Measurements from ENCODE around the gene CHD9.
"Not testable (repeated sequence)": the region's sequence is repeated elsewhere in the genome, so short reads cannot be mapped to it uniquely, and the experiment has no call there.

The CHD9 gene

DNA sequence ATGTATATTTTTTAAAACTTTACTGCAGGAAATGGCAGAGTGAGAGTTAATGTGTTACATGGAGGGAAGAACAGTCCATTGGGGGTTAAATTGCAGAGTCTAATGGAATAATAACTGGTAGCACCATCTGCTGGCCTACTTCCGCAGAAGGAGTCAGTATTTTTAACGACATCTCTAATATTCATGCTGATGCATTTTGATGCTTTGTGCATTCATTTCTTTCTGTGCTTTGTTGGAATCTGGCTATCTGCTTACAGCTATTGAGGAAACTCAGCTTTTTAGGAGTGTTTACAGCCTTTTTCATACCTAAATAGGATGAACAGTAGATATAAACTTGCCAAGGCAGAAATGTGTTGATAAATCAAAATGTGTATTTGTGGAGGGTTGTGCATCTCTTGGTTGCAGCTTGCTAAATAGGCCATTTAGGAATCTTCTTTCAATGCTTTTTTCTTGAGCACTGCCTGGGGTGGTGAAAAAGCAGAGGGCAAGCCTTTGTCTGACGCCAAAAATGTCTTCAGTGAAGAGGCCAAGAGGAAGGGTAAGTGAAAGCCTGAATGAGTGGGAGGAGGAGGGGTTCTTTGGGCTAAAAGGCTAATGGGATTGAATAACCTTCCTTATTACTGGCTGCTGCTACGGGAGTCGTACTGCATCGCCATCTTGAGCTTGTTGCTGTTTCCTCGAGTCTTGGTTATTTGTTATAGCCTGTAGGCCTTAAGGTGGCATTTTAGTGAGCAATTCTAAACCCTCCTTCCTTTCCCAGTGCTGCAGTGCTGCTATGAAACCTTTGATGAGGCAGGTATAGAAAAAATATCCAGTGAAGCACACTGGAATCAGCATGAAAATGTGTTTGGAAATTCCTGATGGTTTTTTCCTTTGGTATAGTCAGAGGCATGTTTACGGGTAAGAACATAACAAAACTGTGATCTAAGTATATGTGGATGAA is 153.3 kb downstream of the CHD9 start:
- DNase-seq (ENCODE audit: low read depth): no peak

DNA sequence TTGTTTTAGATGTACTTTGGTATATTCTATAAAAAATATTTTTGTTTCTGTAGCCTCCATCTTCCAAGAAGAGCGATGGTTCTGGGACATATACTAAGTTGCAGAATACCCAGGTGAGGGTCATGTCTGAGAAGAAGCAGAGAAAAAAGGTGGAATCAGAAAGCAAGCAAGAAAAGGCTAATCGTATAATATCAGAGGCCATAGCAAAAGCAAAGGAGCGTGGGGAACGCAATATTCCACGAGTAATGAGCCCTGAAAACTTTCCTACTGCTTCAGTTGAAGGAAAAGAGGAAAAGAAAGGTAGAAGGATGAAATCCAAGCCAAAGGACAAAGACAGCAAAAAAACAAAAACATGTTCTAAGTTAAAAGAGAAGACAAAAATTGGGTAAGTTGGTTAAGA is 154.6 kb downstream of the CHD9 start:
- no peak for DNase-seq (ENCODE audit: low read depth)

DNA sequence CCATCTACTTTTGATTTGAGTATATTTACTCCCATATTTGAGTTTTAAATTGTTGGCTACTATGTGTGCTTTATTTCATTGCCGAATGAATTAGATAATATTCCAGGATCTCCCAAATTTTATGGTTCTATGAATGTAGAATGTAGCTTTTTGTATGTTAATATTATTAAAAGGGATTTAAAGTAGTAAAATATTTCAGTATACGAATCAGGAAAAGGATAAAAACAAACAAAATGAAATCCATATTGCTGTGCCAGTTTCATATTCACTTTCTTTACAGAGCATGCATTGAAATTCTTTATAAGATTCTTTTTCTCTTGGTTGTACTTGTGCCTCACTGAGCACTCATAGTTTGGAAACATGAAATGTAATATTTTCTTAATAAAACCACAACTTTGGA is 155.1 kb downstream of the CHD9 start:
- DNase-seq (ENCODE audit: low read depth): no peak

DNA sequence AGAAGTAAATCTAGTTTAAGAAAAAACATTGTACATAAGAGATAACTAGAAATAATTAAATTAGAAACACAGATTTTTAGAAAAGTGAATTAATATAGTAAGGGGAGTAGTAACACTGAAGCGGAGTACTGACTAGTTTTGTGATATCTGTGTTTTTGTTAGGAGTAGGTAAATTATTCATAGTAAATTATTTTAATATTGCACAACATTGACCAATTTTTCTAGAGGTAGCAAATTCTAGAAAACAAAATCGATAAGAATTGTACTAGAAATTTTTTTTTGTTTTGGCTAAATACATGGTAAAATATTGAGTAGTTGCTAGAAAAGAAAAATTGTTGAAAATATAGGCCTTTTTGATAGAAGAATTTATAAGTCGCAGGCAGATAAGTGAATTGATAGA is 156.5 kb downstream of the CHD9 start:
- no peak for DNase-seq (ENCODE audit: low read depth)

DNA sequence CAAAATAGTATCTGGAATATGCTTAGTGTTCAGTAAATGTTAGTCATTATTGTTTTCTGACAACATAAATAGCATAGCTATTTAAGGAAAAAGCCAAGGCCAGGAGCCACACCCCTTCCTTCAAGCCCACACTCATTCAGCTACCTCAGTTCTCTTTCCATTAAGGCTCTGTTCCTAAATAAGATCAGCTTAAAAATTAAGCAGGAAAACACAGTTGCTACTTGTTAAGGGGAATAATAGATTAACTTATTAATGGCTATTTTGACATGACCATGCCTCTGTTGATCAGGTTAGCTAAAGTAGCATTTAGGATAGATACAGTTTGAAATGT is 158.1 kb downstream of the CHD9 start:
- no peak for DNase-seq (ENCODE audit: low read depth)

DNA sequence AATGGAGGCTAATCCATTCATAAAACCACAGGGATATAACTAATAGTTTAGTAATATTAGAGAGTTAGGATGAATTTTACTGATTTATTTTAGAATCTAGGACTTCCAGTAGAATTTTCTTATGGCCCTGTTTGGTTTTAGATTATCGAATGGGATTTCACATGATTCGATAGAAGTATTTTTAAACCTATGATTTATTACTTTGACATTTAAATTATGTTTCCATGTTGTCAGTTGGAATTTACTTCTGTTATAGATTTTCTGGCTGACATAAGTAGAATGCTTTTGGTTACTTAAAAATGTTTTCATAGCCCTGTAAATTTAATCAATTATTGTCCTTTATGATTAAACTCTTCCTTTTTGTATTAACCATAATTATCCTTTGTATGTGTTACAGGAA is 158.8 kb downstream of the CHD9 start:
- DNase-seq (ENCODE audit: low read depth): no peak

DNA sequence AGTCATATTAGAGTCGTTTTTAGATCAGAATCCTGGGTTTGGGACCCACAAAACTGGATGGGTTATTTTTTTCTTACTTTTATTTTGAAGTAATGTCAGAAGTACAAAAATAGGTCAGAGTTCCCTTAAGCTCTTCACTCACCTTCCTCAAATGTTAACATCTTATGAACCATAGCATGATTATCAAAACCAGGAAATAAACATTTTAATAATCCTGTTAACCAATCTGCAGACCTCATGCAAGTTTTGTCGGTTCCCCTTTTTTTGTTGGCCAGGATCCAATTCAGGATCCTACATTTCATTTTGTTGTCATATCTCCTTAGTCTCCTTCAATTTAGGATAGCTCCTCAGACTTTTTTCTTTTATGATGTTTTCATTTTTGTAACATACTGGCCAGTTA is 162.0 kb downstream of the CHD9 start:
- no peak for DNase-seq (ENCODE audit: low read depth)

DNA sequence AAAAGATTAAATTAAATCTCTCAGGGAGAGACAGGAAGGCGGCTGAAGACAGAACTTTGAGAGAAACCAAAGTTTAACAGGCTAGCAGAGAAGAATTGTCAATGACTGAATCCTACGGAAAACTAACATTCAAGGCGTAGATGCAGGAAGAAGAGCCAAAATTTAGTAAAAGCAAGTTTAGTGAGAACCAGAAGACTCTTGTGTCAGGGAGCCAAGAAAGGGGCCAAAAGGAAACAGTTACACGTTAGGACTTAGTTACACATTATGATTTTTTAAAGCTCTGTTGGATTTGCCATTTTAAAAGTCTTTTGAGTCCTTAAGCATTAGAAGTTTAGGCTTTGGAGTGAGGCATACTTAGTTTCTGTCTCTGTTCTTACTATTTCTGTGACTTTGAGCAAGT is 164.6 kb downstream of the CHD9 start:
- no peak for DNase-seq (ENCODE audit: low read depth)

DNA sequence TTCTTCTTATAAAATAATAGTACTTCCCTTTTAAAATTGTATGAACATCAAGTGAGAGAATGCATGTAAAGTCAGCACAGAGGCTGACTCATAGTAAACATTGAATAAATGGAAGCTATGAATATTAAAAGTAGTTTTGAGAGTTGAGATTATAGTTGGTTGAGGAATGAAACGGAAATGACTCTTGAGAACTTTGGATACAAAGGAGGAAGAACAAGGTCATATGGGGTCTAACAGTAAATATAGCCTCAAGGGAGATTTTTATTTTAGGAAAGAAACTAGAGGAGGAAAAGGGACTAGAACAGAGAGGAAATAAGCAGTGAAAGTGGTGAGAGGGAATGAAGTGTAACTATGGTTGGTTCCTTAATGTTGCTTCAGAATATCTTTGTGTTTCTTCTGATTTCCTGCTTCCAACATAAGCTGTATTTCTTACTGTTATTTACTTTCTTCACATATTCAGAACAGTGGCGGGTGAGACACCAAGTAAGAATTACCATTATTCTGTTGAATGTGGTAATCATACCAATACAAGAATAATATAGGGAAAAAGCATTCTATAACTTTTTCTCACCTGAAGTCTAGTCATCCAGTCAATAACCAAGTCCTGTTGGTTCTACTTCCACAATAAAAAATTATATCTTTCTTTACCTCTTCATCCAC is 165.1 kb downstream of the CHD9 start:
- no peak for DNase-seq (ENCODE audit: low read depth)

DNA sequence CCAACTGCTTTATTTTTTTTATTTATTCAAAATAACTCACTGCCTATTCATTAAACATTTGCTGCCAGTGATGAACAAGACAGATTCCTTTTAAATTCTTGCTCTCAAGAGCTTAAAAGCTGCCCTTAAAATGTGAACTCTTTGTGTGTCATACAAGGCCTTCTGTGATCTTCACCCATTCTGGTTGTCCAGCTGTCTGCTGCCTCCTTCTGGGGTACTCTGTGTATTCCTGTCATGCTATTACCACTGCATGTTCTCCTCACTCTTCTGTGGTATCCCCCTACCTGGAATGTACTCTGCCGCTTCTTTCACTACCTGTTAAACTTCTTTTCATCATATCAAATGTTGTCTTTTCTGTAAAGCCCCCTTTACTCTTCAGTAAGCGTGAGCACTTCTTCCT is 165.8 kb downstream of the CHD9 start:
- DNase-seq (ENCODE audit: low read depth): no peak

DNA sequence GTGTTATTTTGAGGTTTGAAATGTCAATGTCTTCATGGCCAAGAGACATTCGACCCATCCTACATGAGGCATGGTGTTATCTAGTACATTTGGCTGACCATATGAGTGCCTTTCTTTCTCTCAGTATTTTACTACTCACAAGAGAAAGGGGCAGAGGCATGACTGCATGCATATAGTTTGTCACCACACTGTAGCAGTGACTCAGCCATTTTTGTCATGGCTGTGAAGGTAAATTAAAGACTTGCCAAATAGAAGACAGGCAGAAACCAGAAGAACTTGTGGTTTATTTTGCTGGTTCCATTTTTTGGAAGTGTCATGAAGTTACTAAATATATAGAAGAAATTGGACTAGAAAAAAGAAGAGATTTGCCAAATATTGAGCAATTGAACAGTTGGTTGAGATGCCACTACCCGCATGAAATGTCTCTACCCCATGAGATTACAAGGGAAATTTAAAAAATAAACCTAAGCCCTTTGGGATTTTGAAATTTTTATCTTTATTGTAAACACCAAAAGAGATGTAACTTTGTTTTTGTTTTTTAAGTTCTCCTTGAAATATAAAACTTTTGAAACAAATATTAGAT is 170.3 kb downstream of the CHD9 start:
- no peak for DNase-seq (ENCODE audit: low read depth)

DNA sequence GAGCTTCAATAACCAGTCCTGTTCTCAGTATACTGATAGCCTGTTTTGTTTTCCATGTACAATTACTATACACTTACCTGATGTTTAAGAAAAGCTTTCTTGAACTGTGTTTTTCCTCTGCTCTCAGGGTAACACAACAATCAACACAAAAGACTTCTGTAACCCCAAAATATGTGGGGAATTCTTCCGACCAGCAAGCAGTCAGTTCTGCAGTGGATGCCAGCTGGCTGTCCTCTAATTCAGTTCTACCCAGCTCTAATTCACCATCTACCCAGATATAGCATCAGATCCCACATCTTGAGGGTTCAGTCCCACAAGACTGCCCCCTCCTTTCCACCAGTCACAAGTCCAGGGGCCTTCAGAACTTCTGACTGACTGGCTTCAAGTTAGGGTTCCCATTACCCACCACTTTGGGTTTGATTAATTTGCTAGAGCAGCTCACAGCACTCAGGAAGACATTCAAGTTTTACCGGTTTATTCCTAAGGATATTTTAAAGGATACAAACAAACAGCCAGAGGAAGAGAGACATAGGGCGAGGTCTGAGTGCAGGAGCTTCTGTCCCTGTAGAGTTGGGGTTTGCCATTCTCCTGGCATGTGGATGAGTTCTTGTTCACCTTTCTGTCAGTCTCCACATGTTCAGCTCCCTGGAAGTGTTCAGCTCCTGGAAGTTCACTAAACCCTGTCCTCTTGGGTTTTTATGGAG is 178.2 kb downstream of the CHD9 start:
- DNase-seq (ENCODE audit: low read depth): no peak

DNA sequence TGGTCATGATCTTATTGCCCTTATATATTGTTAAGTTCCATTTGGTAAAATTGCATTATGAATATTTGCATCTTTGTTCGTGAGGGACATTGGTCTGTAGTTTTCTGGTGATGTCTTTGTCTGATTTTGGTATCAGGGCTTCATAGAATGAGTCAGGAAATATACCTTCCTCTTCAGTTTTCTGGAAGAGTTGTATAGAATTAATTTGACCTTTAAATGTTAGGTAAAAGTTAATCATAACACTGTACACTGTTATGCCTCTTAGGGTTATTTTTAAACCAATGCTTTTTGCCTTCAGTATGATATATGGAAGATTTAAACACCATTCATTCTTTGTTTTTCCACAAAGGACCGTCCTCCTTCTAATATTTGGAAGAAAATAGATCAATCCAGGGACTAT is 180.0 kb downstream of the CHD9 start:
- no peak for DNase-seq (ENCODE audit: low read depth)

DNA sequence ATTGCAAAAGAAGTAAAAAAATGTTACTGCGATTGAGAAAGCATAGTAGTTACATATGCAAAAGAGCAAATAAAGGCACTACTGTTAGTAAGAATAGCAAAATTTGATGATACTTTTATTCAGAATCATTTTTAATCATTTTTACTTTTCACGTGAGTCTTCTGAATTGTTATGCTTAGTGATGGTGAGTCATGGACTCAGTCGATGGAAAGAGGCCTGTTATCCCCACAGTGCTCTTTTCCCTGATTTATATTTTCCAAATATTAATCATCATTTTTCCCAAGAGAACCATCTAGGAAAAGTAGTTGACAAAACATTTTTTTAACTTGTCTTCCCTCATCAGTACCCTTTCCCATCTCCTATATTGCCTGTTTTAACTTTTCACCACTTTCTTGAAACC is 181.1 kb downstream of the CHD9 start:
- DNase-seq (ENCODE audit: low read depth): no peak

DNA sequence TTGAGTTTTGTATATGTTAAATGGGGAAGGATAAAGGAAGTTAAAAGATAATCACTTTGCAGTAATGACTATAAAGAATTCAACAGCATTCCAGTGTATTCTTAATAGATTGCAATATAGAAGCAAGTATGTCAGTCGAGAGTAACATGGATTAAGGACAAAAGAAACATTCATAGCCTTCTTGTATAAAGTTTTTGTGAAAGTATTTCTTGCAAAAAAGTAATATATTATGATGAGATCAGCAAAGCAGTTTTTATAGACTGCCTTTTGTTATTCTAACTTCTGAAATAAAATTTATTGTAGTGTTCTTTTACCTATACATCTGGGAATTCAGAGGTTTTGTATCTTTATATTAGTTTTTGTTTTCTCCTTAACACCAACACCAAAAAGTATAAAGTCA is 194.5 kb downstream of the CHD9 start:
- DNase-seq (ENCODE audit: low read depth): no peak

DNA sequence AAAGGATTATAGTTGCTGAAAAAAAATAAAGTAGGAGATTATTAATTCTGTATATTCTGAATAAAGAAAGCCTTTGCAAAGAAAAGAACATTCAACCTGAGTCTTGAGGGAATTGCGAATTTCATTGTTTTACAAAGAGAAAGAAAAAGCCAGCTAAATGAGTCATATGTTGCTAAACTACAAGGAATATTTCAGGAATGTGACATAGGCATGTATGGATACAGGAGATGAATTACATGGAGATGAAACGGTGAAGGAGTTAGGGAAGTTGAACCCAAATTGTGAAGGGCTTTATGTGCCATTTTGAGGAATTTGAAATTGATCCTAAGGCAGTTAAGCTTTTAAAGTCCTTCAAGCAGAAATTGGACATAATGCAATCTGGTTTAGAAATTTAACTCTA is 202.2 kb downstream of the CHD9 start:
- DNase-seq (ENCODE audit: low read depth): no peak

DNA sequence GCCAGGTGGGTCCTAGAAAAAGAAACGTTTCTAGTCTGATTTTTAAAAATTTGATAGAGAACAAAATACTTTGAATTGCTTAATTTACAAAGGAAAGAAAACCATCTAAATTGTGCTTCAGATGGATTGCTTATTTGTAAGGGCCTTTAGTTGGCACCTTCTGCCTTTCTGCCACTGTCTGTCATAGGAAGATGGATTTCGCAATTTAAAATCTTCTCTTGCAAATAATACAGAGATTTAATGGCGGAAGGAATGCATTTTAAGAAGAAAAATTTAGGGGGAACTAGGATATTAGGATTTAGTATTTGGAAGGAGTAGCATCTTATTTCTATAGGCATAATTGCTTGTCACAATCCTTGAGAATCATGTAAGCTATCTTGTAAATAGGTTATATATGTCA is 204.0 kb downstream of the CHD9 start:
- no peak for DNase-seq (ENCODE audit: low read depth)

DNA sequence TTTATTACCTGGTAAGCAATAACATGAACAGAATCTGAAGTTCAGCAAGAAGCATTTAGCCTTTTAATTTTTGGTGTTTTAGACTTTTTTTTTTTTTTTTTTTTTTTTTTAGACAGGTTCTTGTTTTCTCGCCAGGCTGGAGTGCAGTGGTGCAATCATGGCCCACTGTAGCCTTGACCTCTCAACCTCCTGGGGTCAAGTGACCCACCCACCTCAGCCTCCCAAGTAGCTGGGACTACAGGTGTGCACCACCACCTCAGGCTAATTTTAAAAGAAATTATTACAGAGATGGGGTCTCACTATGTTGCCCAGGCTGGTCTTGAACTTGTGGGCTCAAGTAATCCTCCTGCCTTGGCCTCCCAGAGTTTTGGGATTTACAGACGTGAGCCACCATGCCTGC is 206.5 kb downstream of the CHD9 start:
- DNase-seq (ENCODE audit: low read depth): no peak

DNA sequence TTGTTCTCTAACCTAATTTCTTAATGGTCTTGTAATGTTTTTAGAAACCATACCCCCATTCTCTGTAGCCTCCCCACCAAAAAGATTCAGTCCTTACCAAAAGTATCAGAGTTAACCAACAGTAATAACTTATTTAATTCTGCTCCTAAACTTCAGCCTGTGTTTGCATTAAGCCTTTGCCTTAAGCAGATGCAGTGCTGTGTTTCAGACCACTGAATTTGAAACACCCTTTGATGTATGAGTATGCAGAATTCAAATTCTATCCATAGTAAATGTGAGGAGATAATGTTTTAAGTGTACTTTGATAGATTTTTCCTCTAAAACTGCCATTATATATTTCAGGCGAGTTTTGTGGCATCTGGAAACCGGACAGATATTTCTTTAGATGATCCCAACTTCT is 207.9 kb downstream of the CHD9 start:
- DNase-seq (ENCODE audit: low read depth): no peak

DNA sequence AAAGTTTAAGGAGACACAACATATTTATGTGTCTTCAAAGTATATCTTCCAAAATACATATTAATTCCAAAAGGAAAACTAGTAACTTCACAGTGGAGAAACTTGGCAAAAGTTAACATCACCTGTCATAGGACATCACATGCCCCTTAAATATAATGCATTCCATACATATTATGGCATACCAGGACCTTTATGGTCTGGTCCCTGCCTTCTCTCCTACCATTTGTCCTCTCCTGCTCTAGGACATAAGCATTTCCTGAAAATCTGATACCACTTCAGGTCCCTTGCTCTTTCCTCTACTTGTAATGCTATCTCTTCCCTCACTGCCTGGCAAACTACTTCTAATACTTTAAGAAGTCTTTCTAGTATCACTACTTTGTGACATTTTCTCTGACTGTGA is 211.4 kb downstream of the CHD9 start:
- DNase-seq (ENCODE audit: low read depth): no peak

DNA sequence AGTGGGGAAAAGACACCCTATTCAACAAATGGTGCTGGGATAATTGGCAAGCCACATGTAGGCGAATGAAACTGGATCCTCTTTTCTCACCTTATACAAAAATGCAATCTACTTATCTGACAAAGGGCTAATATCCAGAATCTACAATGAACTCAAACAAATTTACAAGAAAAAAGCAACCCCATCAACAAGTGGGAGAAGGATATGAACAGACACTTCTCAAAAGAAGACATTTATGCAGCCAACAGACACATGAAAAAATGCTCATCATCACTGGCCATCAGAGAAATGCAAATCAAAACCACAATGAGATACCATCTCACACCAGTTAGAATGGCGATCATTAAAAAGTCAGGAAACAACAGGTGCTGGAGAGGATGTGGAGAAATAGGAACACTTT is 223.7 kb downstream of the CHD9 start:
- DNase-seq (ENCODE audit: low read depth): not testable (repeated sequence)

DNA sequence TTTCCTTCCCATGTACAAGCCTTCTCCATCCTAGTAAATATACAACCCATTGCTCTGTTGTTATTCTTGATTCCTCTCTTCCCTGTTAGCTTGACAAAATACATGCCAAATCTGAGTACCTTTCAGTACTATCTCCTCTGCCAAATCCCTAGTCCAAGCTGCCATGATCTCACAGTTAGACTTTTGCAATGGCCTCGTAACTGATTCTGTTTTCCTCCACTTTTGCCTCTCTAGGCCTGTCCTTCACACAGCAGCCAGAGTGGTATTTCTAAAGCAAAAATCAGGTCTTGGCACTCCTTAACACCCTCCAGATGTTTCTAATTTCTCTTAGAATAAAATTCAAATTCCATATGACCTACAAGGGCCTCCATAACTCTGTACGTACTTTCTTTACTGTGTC is 226.5 kb downstream of the CHD9 start:
- no peak for DNase-seq (ENCODE audit: low read depth)

DNA sequence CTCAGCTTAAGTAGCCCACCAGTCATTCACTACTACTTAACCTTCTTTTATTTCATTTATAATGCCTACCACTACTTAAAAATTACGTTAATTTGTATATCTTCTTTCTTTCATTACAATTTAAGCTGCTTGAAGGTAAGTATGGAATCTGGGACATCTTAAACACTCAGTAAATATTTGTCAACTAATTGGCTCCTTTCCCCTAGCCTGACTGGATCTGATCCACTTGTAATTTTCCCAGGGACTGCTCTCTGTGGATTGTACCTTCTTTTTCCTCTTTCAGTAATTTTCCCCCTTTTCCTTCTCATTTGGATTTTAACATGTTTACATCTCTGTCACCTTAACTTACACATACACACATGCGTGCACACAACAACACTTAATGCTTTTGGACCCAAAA is 227.1 kb downstream of the CHD9 start:
- DNase-seq (ENCODE audit: low read depth): no peak
